ENCODE results near the gene LRRC49.

DNA sequence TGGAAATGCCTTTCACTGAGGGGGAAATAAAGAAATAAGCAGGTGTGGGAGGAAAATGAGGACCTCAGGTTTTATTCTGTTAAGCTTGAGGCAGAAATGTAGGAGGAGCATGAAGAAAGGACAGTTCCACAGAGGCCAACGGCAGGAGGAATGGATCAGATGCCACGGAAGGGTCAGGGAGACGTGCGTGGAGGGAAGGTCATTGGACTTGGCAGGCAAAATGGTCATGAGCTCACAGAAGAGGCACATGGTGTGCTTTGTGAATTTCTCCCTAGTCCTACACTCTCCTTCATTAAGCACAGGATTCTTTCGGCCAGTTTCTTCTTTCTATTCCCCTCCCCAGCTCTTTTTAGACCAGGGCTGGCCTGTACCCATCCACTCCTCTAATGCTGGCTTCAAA, 190.2 kb downstream of the LRRC49 start:
- TF ChIP-seq ZSCAN29 (IDR thresholded peaks at IDR 0.05), result no peak
- no peak for TF ChIP-seq POLR2AphosphoS2 (IDR thresholded peaks at IDR 0.05; ENCODE audit: low read depth, low read length)
- TF ChIP-seq, protein P1, sequence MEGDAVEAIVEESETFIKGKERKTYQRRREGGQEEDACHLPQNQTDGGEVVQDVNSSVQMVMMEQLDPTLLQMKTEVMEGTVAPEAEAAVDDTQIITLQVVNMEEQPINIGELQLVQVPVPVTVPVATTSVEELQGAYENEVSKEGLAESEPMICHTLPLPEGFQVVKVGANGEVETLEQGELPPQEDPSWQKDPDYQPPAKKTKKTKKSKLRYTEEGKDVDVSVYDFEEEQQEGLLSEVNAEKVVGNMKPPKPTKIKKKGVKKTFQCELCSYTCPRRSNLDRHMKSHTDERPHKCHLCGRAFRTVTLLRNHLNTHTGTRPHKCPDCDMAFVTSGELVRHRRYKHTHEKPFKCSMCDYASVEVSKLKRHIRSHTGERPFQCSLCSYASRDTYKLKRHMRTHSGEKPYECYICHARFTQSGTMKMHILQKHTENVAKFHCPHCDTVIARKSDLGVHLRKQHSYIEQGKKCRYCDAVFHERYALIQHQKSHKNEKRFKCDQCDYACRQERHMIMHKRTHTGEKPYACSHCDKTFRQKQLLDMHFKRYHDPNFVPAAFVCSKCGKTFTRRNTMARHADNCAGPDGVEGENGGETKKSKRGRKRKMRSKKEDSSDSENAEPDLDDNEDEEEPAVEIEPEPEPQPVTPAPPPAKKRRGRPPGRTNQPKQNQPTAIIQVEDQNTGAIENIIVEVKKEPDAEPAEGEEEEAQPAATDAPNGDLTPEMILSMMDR (IDR thresholded peaks at IDR 0.05 in 2 of 3, conservative IDR thresholded peaks at IDR 0.05 in 1 of 3; ENCODE audit: control insufficient read depth in 2 of 3, extremely low read depth in 1 of 3, insufficient read depth in 1 of 3, low read depth in 3 of 3, low read length in 3 of 3), result no peak
- no peak for TF ChIP-seq RUNX3 (IDR thresholded peaks at IDR 0.05; ENCODE audit: low read length)
- TF ChIP-seq, protein P2, sequence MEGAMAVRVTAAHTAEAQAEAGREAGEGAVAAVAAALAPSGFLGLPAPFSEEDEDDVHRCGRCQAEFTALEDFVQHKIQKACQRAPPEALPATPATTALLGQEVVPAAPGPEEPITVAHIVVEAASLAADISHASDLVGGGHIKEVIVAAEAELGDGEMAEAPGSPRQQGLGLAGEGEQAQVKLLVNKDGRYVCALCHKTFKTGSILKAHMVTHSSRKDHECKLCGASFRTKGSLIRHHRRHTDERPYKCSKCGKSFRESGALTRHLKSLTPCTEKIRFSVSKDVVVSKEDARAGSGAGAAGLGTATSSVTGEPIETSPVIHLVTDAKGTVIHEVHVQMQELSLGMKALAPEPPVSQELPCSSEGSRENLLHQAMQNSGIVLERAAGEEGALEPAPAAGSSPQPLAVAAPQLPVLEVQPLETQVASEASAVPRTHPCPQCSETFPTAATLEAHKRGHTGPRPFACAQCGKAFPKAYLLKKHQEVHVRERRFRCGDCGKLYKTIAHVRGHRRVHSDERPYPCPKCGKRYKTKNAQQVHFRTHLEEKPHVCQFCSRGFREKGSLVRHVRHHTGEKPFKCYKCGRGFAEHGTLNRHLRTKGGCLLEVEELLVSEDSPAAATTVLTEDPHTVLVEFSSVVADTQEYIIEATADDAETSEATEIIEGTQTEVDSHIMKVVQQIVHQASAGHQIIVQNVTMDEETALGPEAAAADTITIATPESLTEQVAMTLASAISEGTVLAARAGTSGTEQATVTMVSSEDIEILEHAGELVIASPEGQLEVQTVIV (IDR thresholded peaks at IDR 0.05; ENCODE audit: borderline replicate concordance, partially characterized antibody), result no peak
- TF ChIP-seq POU2F2 (IDR thresholded peaks at IDR 0.05; ENCODE audit: borderline replicate concordance, low read depth, low read length), result no peak
- TF ChIP-seq, protein P3, sequence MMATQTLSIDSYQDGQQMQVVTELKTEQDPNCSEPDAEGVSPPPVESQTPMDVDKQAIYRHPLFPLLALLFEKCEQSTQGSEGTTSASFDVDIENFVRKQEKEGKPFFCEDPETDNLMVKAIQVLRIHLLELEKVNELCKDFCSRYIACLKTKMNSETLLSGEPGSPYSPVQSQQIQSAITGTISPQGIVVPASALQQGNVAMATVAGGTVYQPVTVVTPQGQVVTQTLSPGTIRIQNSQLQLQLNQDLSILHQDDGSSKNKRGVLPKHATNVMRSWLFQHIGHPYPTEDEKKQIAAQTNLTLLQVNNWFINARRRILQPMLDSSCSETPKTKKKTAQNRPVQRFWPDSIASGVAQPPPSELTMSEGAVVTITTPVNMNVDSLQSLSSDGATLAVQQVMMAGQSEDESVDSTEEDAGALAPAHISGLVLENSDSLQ (IDR thresholded peaks at IDR 0.05), result no peak
- TF ChIP-seq, protein P4, sequence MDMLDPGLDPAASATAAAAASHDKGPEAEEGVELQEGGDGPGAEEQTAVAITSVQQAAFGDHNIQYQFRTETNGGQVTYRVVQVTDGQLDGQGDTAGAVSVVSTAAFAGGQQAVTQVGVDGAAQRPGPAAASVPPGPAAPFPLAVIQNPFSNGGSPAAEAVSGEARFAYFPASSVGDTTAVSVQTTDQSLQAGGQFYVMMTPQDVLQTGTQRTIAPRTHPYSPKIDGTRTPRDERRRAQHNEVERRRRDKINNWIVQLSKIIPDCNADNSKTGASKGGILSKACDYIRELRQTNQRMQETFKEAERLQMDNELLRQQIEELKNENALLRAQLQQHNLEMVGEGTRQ (IDR thresholded peaks at IDR 0.05; ENCODE audit: borderline replicate concordance, low read depth, low read length), result no peak
- TF ChIP-seq SPI1 (IDR thresholded peaks at IDR 0.05; ENCODE audit: borderline replicate concordance, insufficient read depth, low read depth, low read length), result no peak
- TF ChIP-seq SIN3A (IDR thresholded peaks at IDR 0.05; ENCODE audit: low read depth, low read length), result no peak
- TF ChIP-seq, protein P5, sequence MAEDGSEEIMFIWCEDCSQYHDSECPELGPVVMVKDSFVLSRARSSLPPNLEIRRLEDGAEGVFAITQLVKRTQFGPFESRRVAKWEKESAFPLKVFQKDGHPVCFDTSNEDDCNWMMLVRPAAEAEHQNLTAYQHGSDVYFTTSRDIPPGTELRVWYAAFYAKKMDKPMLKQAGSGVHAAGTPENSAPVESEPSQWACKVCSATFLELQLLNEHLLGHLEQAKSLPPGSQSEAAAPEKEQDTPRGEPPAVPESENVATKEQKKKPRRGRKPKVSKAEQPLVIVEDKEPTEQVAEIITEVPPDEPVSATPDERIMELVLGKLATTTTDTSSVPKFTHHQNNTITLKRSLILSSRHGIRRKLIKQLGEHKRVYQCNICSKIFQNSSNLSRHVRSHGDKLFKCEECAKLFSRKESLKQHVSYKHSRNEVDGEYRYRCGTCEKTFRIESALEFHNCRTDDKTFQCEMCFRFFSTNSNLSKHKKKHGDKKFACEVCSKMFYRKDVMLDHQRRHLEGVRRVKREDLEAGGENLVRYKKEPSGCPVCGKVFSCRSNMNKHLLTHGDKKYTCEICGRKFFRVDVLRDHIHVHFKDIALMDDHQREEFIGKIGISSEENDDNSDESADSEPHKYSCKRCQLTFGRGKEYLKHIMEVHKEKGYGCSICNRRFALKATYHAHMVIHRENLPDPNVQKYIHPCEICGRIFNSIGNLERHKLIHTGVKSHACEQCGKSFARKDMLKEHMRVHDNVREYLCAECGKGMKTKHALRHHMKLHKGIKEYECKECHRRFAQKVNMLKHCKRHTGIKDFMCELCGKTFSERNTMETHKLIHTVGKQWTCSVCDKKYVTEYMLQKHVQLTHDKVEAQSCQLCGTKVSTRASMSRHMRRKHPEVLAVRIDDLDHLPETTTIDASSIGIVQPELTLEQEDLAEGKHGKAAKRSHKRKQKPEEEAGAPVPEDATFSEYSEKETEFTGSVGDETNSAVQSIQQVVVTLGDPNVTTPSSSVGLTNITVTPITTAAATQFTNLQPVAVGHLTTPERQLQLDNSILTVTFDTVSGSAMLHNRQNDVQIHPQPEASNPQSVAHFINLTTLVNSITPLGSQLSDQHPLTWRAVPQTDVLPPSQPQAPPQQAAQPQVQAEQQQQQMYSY (CRISPR knock-in tag; IDR thresholded peaks at IDR 0.05), result no peak
- TF ChIP-seq BHLHE40 (IDR thresholded peaks at IDR 0.05; ENCODE audit: borderline replicate concordance in 1 of 2, low read depth in 2 of 2, low read length in 1 of 2), result no peak

Measured in GM12878 (cell line).